Fibroblast of skin of left quadriceps (primary cell): ENCODE measurements around the gene ARHGAP20.

Experiments
- DNase-seq, 2 experiments: peaks; one replicate each; pipeline ENCODE4 v3.0.0-alpha.2; 2013; ENCODE audit warnings: low read depth in 2 of 2

Gene ARHGAP20, protein sequence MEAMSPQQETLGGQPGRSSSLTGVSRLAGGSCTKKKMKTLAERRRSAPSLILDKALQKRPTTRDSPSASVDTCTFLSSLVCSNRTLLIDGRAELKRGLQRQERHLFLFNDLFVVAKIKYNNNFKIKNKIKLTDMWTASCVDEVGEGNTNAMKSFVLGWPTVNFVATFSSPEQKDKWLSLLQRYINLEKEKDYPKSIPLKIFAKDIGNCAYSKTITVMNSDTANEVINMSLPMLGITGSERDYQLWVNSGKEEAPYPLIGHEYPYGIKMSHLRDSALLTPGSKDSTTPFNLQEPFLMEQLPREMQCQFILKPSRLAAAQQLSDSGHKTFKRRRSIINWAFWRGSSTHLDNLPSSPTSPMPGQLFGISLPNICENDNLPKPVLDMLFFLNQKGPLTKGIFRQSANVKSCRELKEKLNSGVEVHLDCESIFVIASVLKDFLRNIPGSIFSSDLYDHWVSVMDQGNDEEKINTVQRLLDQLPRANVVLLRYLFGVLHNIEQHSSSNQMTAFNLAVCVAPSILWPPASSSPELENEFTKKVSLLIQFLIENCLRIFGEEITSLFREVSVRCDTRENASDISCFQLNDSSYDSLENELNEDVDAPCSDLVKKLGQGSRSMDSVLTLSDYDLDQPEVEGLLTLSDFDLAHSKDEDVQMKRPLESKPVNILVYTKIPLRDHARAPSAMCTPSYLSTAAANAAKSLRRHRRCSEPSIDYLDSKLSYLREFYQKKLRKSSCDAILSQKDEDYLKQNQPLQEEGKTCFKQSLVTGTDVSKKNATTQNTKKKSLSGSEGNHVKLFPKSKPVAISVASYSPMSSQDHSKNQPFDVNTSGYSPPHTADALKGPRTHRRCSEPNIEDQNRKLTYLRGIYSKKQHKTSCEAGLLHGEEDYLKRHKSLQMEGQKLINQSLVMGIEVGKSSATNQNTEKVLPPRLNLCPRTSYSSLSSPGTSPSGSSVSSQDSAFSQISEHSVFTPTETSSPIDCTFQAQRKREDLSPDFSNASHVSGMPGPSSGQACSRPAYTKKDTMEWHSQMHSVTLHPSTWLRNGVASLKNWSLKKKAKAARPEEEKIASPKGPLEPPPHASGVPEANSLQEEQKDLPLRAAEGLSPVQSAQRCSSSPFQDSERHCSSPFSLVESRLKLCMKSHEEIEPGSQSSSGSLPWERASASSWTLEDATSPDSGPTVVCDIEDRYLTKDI

GRCh38 chr11:110711776-110712658 lies at the start of gene ARHGAP20:
Gene ARHGAP20 (minus strand): TSS chr11:110712437. CDS start chr11:110712231, 206 bp downstream.
- DNase-seq: no peak

DNA sequence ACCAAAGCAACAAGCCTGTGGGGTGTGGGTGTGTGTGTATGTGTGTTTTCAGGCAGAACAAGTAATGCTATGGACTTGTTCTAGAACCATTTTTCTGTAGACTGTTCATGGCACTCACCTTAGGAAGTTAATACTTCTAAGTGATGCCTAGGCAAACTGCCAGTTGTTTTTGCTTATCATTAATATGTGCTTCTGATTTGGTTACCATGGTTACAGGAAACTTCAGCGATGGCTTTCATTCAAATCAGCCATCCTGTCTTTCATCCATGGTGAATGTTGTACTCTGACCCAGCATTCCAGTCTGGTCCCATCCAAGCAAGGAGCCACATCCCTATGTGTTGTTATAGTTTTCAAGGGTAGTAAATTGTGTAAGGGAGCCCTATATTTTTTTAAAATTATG lies 49.8 kb upstream of the ARHGAP20 start:
- DNase-seq: no peak

DNA sequence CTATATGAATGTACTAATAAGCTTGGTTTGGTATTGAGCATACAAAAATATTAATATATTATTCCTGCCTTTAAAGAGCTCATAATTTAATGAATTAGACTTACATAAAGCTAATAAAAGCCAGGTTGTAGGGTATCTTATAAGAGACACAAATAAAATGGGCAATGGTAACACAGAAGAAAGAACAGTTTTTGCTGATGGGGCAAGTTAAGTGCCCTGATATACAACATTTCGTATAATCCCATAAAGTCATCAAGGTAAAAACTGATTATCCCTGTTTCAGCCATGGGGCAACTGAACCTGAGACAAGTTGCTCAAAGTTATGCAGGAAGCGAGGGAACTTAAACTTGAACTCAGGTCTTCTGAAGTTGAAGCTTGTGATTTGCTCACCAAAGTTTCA lies 48.9 kb upstream of the ARHGAP20 start:
- DNase-seq: no peak

DNA sequence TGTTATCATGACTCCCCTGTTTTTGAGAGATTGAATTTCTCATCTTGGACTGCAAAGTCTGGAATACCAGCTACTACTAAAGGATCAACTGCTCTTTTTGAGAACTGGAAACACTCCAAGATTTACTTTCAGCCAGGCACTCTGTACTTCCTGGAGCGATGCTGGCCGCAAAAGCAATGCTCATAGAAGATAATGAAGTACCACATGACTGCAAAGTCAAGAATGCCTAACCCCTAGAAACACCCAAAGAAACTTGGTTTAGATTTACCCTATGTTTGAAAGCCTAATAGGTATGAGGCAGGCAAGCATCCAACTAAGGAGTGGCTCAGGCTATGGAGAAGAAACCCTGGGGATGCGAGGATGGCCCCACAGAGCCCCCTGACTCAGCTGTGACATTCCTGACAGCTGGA lies 47.7 kb upstream of the ARHGAP20 start:
- DNase-seq: peak in 1 of 2 experiments; percentile 23

- no peak for DNase-seq
These were observed 45.9 kb upstream of the ARHGAP20 start for GRCh38 chr11:110757962-110758755.

DNA sequence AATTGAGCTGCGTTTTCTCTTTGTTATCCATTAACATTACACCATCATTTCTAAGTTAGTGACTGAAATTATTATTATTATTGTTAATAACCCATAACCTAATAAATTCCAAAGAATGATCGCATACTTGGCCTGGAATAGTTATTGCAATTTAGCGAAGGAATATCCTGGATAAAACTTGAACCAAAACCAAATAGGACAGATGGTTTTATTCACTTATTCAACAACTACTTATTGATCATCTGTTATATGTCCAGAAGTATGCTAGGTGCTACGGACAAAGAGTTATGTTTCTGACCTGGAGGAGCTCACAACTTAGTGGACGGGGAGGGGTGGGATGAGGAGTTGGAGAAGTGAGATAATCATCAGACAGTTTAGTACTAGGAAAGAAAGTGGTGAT lies 44.8 kb upstream of the ARHGAP20 start:
- no peak for DNase-seq

- DNase-seq: no peak
These were observed 43.7 kb upstream of the ARHGAP20 start for GRCh38 chr11:110755941-110756340.

GRCh38 chr11:110752890-110753289 lies 40.7 kb upstream of the ARHGAP20 start:
- no peak for DNase-seq

DNA sequence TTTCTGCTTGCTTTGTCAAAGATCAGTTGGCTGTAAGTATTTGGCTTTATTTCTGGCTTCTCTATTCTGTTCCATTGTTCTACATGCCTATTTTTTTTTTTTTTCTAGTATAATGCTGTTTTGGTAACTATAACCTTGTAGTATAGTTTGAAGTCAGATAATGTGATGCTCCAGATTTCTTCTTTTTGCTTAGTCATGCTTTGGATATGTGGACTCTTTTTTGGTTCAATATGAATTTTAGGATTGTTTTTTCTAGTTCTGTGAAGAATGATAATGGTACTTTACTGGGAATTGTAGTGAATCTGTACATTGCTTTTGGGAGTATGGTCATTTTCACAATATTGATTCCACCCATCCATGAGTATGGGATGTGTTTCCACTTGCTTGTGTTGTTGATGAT lies 37.9 kb upstream of the ARHGAP20 start:
- DNase-seq: no peak

DNA sequence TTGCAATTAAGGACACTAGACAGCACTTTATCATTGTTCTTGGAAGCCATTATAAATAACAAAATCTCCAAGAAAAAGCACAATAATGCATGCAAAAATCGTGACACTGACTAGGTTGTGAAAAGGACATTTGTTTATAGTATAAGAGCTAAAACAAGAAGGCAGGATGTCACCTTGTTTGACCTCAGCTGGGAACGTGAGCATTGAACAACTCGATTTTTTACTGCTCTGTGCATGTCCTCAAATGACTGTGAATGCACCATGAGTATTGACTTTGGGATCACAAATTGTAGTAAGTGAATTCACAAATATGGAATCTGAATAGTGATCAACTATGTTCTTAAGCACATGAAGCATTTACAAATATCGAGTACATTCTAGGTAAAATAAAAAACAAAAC lies 35.3 kb upstream of the ARHGAP20 start:
- no peak for DNase-seq

DNA sequence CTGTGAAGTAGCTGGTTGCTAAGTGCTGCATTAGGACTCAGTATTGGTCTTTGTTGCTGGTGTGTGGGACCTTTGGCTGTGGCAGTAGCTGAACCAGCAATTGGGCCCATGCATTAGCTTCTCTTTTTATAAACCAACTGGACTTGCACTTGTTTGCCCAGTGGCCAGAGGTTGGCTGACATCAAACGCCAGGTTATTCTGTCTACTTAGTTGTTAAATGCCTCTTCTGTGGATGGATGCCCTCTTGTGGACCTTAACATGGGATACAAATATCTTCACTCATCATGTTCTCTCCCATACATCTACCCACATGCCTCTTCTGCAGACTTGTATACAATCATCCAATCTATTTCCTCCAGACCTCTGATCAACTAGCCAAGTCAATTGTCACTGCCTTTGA lies 26.4 kb upstream of the ARHGAP20 start:
- DNase-seq: no peak

- DNase-seq: no peak
These were observed 25.4 kb upstream of the ARHGAP20 start for GRCh38 chr11:110737593-110737992.

- DNase-seq: no peak
These were observed 23.9 kb upstream of the ARHGAP20 start for GRCh38 chr11:110736171-110736553.

DNA sequence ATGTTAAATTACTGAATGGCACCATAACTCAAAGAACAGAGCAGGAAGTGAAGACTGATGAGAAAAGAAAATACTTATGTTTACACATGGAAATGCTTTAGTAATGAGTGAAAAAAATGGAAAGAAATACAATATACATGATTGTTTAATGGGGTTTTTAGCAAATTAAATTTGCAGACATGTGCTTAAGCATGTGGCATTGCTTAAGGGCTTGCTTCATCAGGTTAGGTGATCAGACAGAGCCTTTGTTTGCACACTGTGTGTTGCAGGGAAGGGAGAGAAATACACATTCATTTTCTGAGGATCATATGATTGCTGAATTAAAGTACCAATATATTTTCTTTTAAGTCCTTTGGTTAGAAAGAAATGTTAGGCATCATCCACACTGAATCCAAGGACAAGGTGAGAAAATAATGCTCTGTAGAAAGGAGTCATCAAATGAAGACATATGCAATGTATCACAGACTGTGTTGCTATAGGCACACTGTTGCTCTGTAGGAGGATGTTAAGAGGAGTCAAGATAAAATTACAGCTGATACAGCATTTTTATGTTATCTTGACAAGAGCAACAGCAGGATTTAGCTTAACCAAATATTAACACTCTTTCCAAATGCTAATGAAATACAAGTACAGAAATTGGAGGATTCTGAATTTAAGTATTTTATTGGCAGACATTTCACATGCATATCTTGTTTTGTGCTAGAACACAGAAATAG lies 23.4 kb upstream of the ARHGAP20 start:
- no peak for DNase-seq

DNA sequence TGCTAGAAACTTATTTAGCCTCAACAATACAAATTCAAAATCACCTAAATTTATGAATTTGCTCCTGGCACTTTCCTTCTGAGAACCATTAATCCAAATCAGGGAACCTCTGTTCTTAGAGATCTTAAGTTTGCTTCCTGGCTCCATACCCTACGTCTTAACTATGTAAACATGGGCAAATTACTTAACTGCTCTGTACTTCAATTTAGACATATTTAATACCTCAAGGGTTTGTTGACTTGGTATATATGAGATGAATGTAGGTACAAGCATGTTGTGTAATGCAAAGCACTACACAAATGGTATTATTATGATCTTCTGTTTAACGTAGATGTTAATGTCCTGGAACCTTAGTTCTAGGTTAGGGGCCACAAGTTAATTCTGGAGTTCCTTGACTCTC lies 22.6 kb upstream of the ARHGAP20 start:
- DNase-seq: no peak

DNA sequence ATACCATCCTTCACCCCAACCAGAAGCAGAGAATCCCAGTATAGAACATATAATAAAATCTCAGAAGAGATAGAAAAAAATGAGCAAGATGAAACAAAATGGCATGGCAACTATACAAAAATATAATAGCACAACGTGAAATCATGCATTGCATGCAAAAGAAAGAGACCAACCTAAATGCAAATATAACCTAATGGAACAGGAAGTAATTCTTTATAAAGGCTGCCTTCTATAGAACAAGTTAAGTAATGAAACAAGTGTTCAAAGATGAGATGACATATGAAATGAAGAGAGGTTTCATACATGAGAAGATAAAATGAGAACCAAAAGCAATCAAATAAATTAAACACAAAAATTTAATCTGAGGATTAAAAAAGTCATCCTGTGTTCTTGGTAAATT lies 18.5 kb upstream of the ARHGAP20 start:
- DNase-seq: no peak

GRCh38 chr11:110728883-110729282 lies 16.6 kb upstream of the ARHGAP20 start:
- DNase-seq: no peak

DNA sequence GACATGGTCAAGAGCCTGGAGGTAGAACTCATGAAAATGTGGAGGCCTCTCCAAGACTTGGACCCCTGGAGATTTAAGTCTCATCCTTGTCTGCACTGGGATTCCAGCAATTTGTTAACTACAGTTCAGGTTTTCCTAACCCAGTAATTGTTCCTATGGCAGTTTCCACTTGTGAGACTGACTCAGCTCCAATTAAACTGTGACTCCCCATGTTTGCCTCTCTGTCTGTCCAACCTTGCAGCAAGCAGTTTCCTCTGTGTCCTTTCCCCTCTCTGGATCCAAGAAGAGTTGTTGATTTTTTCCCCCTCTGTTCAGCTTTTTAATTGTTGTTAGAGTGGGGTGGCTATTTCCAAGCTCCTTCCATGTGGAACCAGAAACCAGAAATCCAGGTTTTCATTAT lies 16.2 kb upstream of the ARHGAP20 start:
- DNase-seq: no peak

GRCh38 chr11:110724358-110724757 lies 12.1 kb upstream of the ARHGAP20 start:
- DNase-seq: no peak
